ENCODE data around the gene XAB2.

The XAB2 gene

DNA sequence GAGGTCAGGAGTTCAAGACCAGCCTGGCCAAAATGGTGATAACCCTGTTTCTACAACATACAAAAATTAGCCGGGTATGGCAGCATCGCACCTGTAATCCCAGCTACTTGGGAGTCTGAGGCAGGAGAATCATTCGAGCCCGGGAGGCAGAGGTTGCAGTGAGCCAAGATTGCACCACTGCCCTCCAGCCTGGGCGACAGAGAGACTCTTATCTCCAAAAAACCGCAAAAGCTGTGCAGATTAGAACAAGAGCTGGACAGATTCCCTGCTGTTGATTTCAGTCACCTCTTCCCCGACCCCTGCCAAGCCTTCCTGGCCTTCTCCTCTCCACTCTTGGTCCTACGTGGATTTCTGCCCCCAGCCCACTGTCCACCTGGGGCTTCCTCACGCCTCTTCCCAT, 25.4 kb downstream of the XAB2 start:
- TF ChIP-seq, protein P1, sequence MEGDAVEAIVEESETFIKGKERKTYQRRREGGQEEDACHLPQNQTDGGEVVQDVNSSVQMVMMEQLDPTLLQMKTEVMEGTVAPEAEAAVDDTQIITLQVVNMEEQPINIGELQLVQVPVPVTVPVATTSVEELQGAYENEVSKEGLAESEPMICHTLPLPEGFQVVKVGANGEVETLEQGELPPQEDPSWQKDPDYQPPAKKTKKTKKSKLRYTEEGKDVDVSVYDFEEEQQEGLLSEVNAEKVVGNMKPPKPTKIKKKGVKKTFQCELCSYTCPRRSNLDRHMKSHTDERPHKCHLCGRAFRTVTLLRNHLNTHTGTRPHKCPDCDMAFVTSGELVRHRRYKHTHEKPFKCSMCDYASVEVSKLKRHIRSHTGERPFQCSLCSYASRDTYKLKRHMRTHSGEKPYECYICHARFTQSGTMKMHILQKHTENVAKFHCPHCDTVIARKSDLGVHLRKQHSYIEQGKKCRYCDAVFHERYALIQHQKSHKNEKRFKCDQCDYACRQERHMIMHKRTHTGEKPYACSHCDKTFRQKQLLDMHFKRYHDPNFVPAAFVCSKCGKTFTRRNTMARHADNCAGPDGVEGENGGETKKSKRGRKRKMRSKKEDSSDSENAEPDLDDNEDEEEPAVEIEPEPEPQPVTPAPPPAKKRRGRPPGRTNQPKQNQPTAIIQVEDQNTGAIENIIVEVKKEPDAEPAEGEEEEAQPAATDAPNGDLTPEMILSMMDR (IDR thresholded peaks at IDR 0.05): no peak
- Histone ChIP-seq H3K27me3 (peaks cover 0 to 53% of the 10 kb centered on the region in 2 donors), H3K4me1 (peaks cover 0 to 6% (median 0%) of the 10 kb centered on the region in 4 donors), H3K36me3 (peaks cover 0 to 13% (median 0%) of the 10 kb centered on the region in 3 donors), H3K27ac (no peak overlapping the region), H3K9me3 (no peaks in the 10 kb centered on the region), H3K4me3 (no peak overlapping the region)
- no peak for DNase-seq
- intact Hi-C loops (cut with DNase I; ENCODE audit: low total_unique reads): no loop called here

DNA sequence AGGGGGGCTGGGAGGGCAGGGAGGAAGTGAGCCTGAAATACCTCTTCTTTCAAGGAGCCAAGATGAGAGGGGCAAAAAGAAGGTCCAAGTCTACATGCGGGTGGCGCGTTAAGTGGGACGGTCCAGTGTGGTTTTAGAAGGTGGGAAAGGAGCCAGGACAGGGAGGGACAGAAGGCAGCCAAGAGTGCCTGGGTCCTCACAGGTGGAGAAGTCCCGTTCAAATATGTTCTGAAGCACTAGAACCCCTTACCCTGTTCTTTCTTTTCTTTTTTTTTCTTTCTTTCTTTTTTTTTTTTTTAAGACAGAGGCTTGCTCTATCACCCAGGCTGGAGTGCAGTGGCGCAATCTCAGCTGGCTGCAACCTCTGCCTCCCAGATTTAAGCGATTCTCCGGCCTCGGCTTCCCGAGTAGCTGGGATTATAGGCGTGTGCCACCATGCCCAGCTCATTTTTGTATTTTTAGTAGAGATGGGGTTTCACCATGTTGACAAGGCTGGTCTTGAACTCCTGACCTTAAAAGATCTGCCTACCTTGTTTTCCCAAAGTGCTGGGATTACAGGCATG, 26.3 kb downstream of the XAB2 start:
- no peak overlapping the region for H3K27ac ChIP-seq
- H3K4me1 ChIP-seq: peaks cover 0 to 6% (median 0%) of the 10 kb centered on the region in 4 donors
- peaks cover 0 to 7% (median 0%) of the 10 kb centered on the region in 3 donors for H3K36me3 ChIP-seq
- peaks cover 0 to 59% of the 10 kb centered on the region in 2 donors for H3K27me3 ChIP-seq
- TF ChIP-seq, protein P1 (IDR thresholded peaks at IDR 0.05): no peak
- DNase-seq: no peak
- no peak overlapping the region for H3K4me3 ChIP-seq
- H3K9me3 ChIP-seq: no peaks in the 10 kb centered on the region
- intact Hi-C loops (cut with DNase I; ENCODE audit: low total_unique reads): no loop called here

DNA sequence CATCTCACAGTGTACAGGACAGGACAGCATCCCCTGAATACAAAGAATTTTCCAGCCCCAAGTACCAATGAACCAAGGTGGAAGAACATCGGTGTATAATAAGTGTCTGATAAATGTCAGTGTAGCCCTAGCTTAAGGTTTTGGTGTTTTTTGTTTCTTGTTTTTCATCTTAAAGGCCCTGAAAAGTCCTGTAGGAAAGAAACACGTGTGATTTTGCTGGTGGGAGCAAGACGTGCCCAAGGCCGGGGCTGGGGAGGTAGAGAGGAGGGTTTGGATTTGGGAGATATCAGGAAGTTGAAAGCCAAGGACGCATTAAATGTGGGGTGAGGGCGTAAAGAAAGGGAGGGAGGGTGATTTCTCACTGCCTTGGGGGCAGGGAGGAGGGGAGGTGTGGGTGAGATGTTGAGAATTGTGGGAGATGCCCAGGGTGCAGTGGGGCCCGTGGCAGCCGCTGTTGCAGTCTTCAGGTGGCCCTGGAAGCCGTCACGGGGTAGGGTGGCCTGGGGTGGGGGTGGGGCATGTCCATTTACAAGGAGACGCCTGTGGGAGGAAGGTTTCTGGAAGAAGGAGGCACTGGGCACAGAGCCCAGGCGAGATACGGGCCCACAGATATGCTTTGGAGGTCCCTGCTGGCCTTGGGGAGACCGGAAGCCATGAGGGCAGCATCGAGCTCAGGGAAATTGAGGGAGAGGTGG, 27.0 kb downstream of the XAB2 start:
- no peak overlapping the region for H3K4me3 ChIP-seq
- H3K27me3 ChIP-seq: peaks cover 0 to 66% of the 10 kb centered on the region in 2 donors
- peaks cover 0 to 5% (median 0%) of the 10 kb centered on the region in 3 donors for H3K36me3 ChIP-seq
- intact Hi-C loops (cut with DNase I; ENCODE audit: low total_unique reads): no loop called here
- TF ChIP-seq, protein P1 (IDR thresholded peaks at IDR 0.05): no peak
- H3K4me1 ChIP-seq: peaks cover 0 to 6% (median 0%) of the 10 kb centered on the region in 4 donors
- no peak for DNase-seq
- no peak overlapping the region for H3K27ac ChIP-seq
- no peaks in the 10 kb centered on the region for H3K9me3 ChIP-seq

DNA sequence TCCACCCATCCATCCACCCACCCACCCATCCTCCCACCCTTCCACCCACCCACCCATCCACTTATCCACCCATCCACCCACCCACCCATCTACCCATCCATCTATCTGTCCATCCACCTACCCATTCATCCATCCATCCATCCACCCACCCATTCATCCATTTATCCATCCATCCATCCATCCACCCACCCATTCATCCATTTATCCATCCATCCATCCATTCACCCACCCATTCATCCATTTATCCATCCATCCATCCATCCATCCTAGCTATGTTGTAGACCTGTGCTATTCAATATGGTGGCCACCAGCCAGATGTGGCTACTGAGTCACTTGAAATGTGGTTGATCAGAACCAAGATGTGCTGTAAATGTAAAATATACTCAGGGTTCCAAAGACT, 28.6 kb downstream of the XAB2 start:
- H3K36me3 ChIP-seq: no peaks in the 10 kb centered on the region
- no peak overlapping the region for H3K27ac ChIP-seq
- TF ChIP-seq, protein P1 (IDR thresholded peaks at IDR 0.05): no peak
- H3K27me3 ChIP-seq: peaks cover 3 to 67% of the 10 kb centered on the region in 2 donors
- no peak for DNase-seq
- intact Hi-C loops (cut with DNase I; ENCODE audit: low total_unique reads): no loop called here
- peaks cover 0 to 13% (median 7%) of the 10 kb centered on the region in 4 donors for H3K4me1 ChIP-seq
- H3K9me3 ChIP-seq: no peaks in the 10 kb centered on the region
- no peak overlapping the region for H3K4me3 ChIP-seq

- no peak for DNase-seq
- H3K27ac ChIP-seq: no peak overlapping the region
- TF ChIP-seq, protein P1 (IDR thresholded peaks at IDR 0.05): no peak
- H3K4me1 ChIP-seq: peaks cover 0 to 16% (median 8%) of the 10 kb centered on the region in 4 donors
- H3K4me3 ChIP-seq: no peak overlapping the region
- no peaks in the 10 kb centered on the region for H3K9me3 ChIP-seq
- H3K36me3 ChIP-seq: no peaks in the 10 kb centered on the region
- intact Hi-C loops (cut with DNase I; ENCODE audit: low total_unique reads): no loop called here
- peaks cover 3 to 66% of the 10 kb centered on the region in 2 donors for H3K27me3 ChIP-seq
Measured at GRCh38 chr19:7598180-7598579, 31.2 kb downstream of the XAB2 start.
